Measurements from ENCODE around the gene MTG1. TPM values are rescaled to one million over a fixed set of nuclear protein-coding genes. Genes with fewer than 3 reads are reported as not detected.

The MTG1 gene
- polyA plus RNA-seq, 4 donors, result 67.4 to 124 (median 90.9) TPM

- no peaks in the 10 kb centered on the region for H3K27me3 ChIP-seq (ENCODE audit: control insufficient read depth in 3 of 3, insufficient read depth in 3 of 3, low read length in 3 of 3)
- WGBS, 3 donors, result 28 to 44% (median 36%) methylated on average over 24 to 27 of the region's 27 CpGs
- H3K4me1 ChIP-seq (ENCODE audit: control insufficient read depth in 3 of 3, insufficient read depth in 2 of 3, low read depth in 1 of 3, low read length in 2 of 3), result peaks cover 4 to 34% (median 13%) of the 10 kb centered on the region in 3 donors
- FAIRE-seq (no peak), DNase-seq (no peak)
- peaks cover 0 to 12% of the 10 kb centered on the region in 2 donors for H3K9me3 ChIP-seq (ENCODE audit: control insufficient read depth in 2 of 2, insufficient read depth in 1 of 2, low read depth in 1 of 2, low read length in 1 of 2)
- peaks cover 0 to 53% (median 2%) of the 10 kb centered on the region in 3 donors for H3K36me3 ChIP-seq (ENCODE audit: control insufficient read depth in 3 of 3, insufficient read depth in 2 of 3, low read depth in 1 of 3, low read length in 3 of 3)
- H3K27ac ChIP-seq (ENCODE audit: low read depth in 1 of 3, low read length in 2 of 3), result peak overlapping the region in 2 of 3 donors; percentile 85 to 87
- peak overlapping the region; percentile 22 to 90 (median 62) for H3K4me3 ChIP-seq (ENCODE audit: low read depth in 1 of 3, low read length in 3 of 3)
These were observed 37.2 kb upstream of the MTG1 start for GRCh38 chr10:133356549-133357284.

DNA sequence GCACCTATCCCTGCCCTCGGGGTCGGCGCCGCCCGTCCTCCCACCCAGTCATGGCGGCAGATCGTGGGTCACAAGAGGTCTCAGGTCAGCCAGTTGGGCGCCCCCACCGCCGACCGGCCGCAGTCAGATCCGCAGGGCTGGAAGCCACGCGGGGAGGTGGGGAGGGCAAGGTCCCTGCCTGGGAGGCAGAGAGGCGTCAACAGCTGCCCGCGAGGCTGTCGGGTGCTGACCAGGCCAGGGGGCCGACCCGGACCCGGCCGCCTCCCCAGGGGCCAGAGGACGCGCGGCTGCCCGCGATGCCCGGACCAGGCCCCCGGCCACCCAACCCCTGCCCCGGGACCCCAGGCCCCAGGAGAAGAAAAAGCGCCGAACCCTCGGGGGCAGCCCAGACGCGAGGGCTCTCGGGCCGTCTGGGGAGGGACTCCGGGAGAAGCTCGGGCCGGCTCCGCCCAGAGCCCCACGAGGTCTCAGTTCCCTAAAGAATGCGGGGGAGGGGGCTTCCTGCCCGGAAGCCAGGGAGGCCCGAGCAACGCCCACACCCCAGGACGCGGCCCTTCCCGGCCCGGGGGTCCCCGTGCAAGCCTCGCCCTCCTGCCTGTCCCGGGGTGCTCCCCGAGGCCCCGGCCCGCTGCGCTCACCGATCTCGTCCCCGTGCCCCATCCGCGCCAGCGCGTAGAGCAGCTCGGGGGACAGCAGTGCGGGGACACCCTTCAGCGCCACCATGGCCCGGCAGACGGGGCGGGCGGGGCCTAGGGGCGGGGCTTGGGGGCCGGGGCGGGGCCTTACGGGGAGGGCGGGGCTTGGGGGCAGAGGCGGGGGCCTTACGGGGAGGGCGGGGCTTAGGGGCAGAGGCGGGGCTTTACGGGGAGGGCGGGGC is 36.4 kb upstream of the MTG1 start, which contains the start of gene FUOM:
FUOM (minus strand) TSS at position 735 of the 877 bp plus-strand sequence; CDS start at position 723, 12 bp downstream.
- peak within 1 kb of the TSS; percentile 67 to 87 (median 85) for H3K27ac ChIP-seq (ENCODE audit: low read depth in 1 of 3, low read length in 2 of 3)
- peaks cover 4 to 34% (median 13%) of the 10 kb centered on the region in 3 donors for H3K4me1 ChIP-seq (ENCODE audit: control insufficient read depth in 3 of 3, insufficient read depth in 2 of 3, low read depth in 1 of 3, low read length in 2 of 3)
- H3K36me3 ChIP-seq (ENCODE audit: control insufficient read depth in 3 of 3, insufficient read depth in 2 of 3, low read depth in 1 of 3, low read length in 3 of 3), result peaks cover 0 to 53% (median 2%) of the 10 kb centered on the region in 3 donors
- no peak for FAIRE-seq
- no peaks in the 10 kb centered on the region for H3K27me3 ChIP-seq (ENCODE audit: control insufficient read depth in 3 of 3, insufficient read depth in 3 of 3, low read length in 3 of 3)
- DNase-seq, result peak; percentile 67 to 72
- WGBS, 3 donors, result 0 to 1% (median 0%) methylated on average over 56 to 83 of the region's 83 CpGs
- peaks cover 0 to 12% of the 10 kb centered on the region in 2 donors for H3K9me3 ChIP-seq (ENCODE audit: control insufficient read depth in 2 of 2, insufficient read depth in 1 of 2, low read depth in 1 of 2, low read length in 1 of 2)
- peak within 1 kb of the TSS; percentile 32 to 90 (median 62) for H3K4me3 ChIP-seq (ENCODE audit: low read depth in 1 of 3, low read length in 3 of 3)

DNA sequence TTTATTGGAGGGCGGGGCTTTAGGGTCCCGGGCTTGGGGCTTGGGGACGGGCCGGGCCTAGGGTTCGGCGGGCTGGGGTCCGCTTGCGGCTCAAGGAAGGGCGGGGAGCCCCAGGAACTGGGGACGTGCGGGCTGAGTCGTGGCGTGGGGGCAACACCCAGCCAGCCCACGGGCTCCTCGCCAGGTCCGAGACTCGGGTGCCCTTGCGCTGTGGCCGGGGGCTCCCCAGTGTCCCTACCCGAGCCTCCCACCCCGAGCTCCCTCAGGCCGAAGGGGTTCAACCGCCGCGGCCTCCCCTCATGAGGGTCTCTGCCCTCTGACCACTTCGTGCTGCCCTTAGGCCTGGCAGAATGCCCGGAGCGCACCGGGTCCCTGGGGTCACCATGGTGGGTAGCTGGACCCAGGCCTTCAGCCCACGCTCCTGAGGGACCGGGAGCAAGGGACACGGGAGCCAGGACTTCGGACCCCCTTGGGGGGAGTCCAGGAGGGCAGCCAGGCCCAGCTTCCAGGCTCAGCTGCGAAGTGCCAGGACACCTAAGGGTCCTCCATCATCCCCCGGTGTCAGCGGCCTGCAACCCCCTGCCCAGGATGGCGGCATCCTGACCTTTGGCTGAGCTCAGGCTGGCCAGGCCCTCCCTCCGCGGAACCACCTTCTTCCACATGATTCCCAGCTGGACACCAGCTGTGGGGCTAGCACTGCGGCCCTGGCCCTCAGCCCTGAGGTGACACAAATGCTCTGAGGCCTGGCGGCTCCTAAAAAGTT is 35.6 kb upstream of the MTG1 start:
- no peak overlapping the region for H3K4me3 ChIP-seq (ENCODE audit: low read depth in 1 of 3, low read length in 3 of 3)
- peak overlapping the region; percentile 41 to 83 (median 43) for H3K27ac ChIP-seq (ENCODE audit: low read depth in 1 of 3, low read length in 2 of 3)
- FAIRE-seq (no peak), DNase-seq (no peak)
- peaks cover 0 to 12% of the 10 kb centered on the region in 2 donors for H3K9me3 ChIP-seq (ENCODE audit: control insufficient read depth in 2 of 2, insufficient read depth in 1 of 2, low read depth in 1 of 2, low read length in 1 of 2)
- peaks cover 4 to 34% (median 13%) of the 10 kb centered on the region in 3 donors for H3K4me1 ChIP-seq (ENCODE audit: control insufficient read depth in 3 of 3, insufficient read depth in 2 of 3, low read depth in 1 of 3, low read length in 2 of 3)
- H3K36me3 ChIP-seq (ENCODE audit: control insufficient read depth in 3 of 3, insufficient read depth in 2 of 3, low read depth in 1 of 3, low read length in 3 of 3), result peaks cover 2 to 53% (median 4%) of the 10 kb centered on the region in 3 donors
- 81 to 89% (median 85%) methylated on average over 28 to 41 of the region's 41 CpGs for WGBS, 3 donors
- no peaks in the 10 kb centered on the region for H3K27me3 ChIP-seq (ENCODE audit: control insufficient read depth in 3 of 3, insufficient read depth in 3 of 3, low read length in 3 of 3)

DNA sequence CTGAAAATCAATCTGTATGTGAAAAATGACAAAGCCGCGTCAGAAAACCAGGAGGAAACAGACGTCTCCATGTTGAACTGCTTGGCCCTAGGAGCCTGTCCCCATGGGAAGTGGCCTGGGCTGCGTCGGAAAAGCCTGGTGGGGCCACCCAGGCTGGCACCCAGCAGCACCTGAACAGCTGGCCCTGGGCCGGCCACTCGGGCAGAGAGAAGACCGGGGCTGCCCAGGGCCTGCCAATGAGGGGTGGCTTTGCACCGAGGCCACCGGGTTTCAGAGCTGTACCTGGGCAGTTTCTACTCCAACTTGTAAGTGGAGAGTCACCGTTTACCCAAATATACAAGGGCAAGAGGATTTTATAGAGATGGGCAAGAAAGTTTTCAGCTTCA is 35.0 kb upstream of the MTG1 start:
- H3K36me3 ChIP-seq (ENCODE audit: control insufficient read depth in 3 of 3, insufficient read depth in 2 of 3, low read depth in 1 of 3, low read length in 3 of 3), result peaks cover 2 to 55% (median 4%) of the 10 kb centered on the region in 3 donors
- FAIRE-seq (no peak), DNase-seq (peak in 1 of 2 donors; percentile 30)
- peaks cover 0 to 12% of the 10 kb centered on the region in 2 donors for H3K9me3 ChIP-seq (ENCODE audit: control insufficient read depth in 2 of 2, insufficient read depth in 1 of 2, low read depth in 1 of 2, low read length in 1 of 2)
- H3K27ac ChIP-seq (ENCODE audit: low read depth in 1 of 3, low read length in 2 of 3), result peak overlapping the region; percentile 41 to 83 (median 43)
- peaks cover 4 to 34% (median 13%) of the 10 kb centered on the region in 3 donors for H3K4me1 ChIP-seq (ENCODE audit: control insufficient read depth in 3 of 3, insufficient read depth in 2 of 3, low read depth in 1 of 3, low read length in 2 of 3)
- H3K27me3 ChIP-seq (ENCODE audit: control insufficient read depth in 3 of 3, insufficient read depth in 3 of 3, low read length in 3 of 3), result no peaks in the 10 kb centered on the region
- H3K4me3 ChIP-seq (ENCODE audit: low read depth in 1 of 3, low read length in 3 of 3), result no peak overlapping the region
- WGBS, 3 donors, result 67 to 76% (median 69%) methylated on average over 11 of the region's 11 CpGs

- peaks cover 4 to 34% (median 13%) of the 10 kb centered on the region in 3 donors for H3K4me1 ChIP-seq (ENCODE audit: control insufficient read depth in 3 of 3, insufficient read depth in 2 of 3, low read depth in 1 of 3, low read length in 2 of 3)
- H3K4me3 ChIP-seq (ENCODE audit: low read depth in 1 of 3, low read length in 3 of 3), result no peak overlapping the region
- WGBS, 3 donors, result 10 to 42% (median 18%) methylated on average over 6 of the region's 6 CpGs
- H3K9me3 ChIP-seq (ENCODE audit: control insufficient read depth in 2 of 2, insufficient read depth in 1 of 2, low read depth in 1 of 2, low read length in 1 of 2), result peaks cover 0 to 12% of the 10 kb centered on the region in 2 donors
- FAIRE-seq (no peak), DNase-seq (peak; percentile 96 to 98)
- H3K27me3 ChIP-seq (ENCODE audit: control insufficient read depth in 3 of 3, insufficient read depth in 3 of 3, low read length in 3 of 3), result no peaks in the 10 kb centered on the region
- H3K36me3 ChIP-seq (ENCODE audit: control insufficient read depth in 3 of 3, insufficient read depth in 2 of 3, low read depth in 1 of 3, low read length in 3 of 3), result peaks cover 2 to 53% (median 4%) of the 10 kb centered on the region in 3 donors
- H3K27ac ChIP-seq (ENCODE audit: low read depth in 1 of 3, low read length in 2 of 3), result peak overlapping the region; percentile 41 to 83 (median 43)
These were observed 34.4 kb upstream of the MTG1 start for GRCh38 chr10:133359554-133359971.

DNA sequence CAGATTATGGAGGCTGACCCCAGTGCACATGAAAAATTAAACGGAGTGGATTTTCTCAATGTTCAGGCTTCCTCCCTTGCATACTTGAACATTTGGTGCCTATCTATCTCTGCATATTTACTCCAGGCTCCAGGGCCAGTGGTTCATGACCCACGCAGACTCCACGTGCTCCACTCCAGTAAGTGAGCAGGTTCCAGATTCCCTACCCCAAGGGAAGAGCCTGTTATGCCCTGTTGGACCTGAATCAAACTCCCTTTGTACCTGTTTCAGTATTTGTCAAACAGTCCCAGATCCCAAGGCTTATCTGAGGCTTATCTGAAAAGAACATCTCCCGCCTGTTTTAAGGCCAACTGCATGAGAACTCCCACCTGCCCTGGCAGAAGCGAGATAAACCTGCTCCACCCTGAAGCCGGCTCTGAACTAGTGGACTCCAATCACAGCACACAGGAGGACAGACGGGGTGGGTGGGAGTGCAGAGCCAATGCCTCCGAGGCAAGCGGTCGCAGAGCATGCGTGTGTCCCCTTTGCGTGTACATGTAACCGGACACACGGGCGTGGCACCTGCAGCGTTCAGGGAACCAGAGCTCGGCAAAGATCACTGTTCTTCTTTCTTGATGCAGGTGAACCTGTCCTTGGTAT is 33.9 kb upstream of the MTG1 start:
- peak in 1 of 2 donors; percentile 78 for DNase-seq
- Histone ChIP-seq H3K4me1 (ENCODE audit: control insufficient read depth in 3 of 3, insufficient read depth in 2 of 3, low read depth in 1 of 3, low read length in 2 of 3) (peaks cover 4 to 36% (median 13%) of the 10 kb centered on the region in 3 donors), H3K27me3 (ENCODE audit: control insufficient read depth in 3 of 3, insufficient read depth in 3 of 3, low read length in 3 of 3) (no peaks in the 10 kb centered on the region), H3K4me3 (ENCODE audit: low read depth in 1 of 3, low read length in 3 of 3) (no peak overlapping the region), H3K27ac (ENCODE audit: low read depth in 1 of 3, low read length in 2 of 3) (peak overlapping the region; percentile 43 to 83 (median 65)), H3K9me3 (ENCODE audit: control insufficient read depth in 2 of 2, insufficient read depth in 1 of 2, low read depth in 1 of 2, low read length in 1 of 2) (peaks cover 0 to 12% of the 10 kb centered on the region in 2 donors), H3K36me3 (ENCODE audit: control insufficient read depth in 3 of 3, insufficient read depth in 2 of 3, low read depth in 1 of 3, low read length in 3 of 3) (peaks cover 4 to 53% (median 4%) of the 10 kb centered on the region in 3 donors)
- WGBS, 3 donors, result 18 to 62% (median 44%) methylated on average over 17 of the region's 17 CpGs
- no peak for FAIRE-seq

- H3K4me3 ChIP-seq (ENCODE audit: low read depth in 1 of 3, low read length in 3 of 3), result no peak overlapping the region
- no peak overlapping the region for H3K27ac ChIP-seq (ENCODE audit: low read depth in 1 of 3, low read length in 2 of 3)
- 84 to 93% (median 91%) methylated on average over 5 of the region's 5 CpGs for WGBS, 3 donors
- H3K36me3 ChIP-seq (ENCODE audit: control insufficient read depth in 3 of 3, insufficient read depth in 2 of 3, low read depth in 1 of 3, low read length in 3 of 3), result peaks cover 7 to 53% (median 13%) of the 10 kb centered on the region in 3 donors
- DNase-seq (no peak), FAIRE-seq (no peak)
- no peaks in the 10 kb centered on the region for H3K27me3 ChIP-seq (ENCODE audit: control insufficient read depth in 3 of 3, insufficient read depth in 3 of 3, low read length in 3 of 3)
- peaks cover 4 to 30% (median 11%) of the 10 kb centered on the region in 3 donors for H3K4me1 ChIP-seq (ENCODE audit: control insufficient read depth in 3 of 3, insufficient read depth in 2 of 3, low read depth in 1 of 3, low read length in 2 of 3)
- H3K9me3 ChIP-seq (ENCODE audit: control insufficient read depth in 2 of 2, insufficient read depth in 1 of 2, low read depth in 1 of 2, low read length in 1 of 2), result peaks cover 0 to 12% of the 10 kb centered on the region in 2 donors
These were observed 32.7 kb upstream of the MTG1 start for GRCh38 chr10:133361227-133361626.
